Measurements from ENCODE around the gene KRTAP4-1. TPM values are rescaled to one million over a fixed set of nuclear protein-coding genes. Genes with fewer than 3 reads are reported as not detected.
"Not testable (repeated sequence)": the region's sequence is repeated elsewhere in the genome, so short reads cannot be mapped to it uniquely, and the experiment has no call there.

The KRTAP4-1 gene
- total RNA-seq, 1 experiment from 2014 or later: not detected

DNA sequence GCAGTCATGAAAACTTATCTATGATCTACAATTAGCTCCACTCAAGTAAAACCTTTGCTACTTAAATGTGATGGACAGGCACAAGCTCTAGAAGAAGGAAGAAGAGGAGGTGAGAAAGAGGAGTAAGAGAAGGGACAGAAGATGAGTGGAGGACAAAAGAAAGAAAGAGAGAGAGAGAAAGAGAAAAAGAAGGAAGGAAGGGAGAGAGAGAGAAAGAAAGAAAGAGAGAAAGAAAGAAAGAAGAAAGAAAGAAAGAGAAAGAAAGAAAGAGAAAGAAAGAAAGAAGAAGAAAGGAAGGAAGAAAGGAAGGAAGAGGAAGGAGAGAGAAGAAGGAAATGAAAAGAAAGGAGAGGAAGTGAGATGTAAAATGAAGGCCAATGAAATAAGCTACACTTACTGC lies 45.4 kb upstream of the KRTAP4-1 start:
- no peak for TF ChIP-seq EZH2 (IDR thresholded peaks at IDR 0.05; ENCODE audit: low read depth)
- TF ChIP-seq, protein P1, sequence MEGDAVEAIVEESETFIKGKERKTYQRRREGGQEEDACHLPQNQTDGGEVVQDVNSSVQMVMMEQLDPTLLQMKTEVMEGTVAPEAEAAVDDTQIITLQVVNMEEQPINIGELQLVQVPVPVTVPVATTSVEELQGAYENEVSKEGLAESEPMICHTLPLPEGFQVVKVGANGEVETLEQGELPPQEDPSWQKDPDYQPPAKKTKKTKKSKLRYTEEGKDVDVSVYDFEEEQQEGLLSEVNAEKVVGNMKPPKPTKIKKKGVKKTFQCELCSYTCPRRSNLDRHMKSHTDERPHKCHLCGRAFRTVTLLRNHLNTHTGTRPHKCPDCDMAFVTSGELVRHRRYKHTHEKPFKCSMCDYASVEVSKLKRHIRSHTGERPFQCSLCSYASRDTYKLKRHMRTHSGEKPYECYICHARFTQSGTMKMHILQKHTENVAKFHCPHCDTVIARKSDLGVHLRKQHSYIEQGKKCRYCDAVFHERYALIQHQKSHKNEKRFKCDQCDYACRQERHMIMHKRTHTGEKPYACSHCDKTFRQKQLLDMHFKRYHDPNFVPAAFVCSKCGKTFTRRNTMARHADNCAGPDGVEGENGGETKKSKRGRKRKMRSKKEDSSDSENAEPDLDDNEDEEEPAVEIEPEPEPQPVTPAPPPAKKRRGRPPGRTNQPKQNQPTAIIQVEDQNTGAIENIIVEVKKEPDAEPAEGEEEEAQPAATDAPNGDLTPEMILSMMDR (conservative IDR thresholded peaks at IDR 0.05): no peak

DNA sequence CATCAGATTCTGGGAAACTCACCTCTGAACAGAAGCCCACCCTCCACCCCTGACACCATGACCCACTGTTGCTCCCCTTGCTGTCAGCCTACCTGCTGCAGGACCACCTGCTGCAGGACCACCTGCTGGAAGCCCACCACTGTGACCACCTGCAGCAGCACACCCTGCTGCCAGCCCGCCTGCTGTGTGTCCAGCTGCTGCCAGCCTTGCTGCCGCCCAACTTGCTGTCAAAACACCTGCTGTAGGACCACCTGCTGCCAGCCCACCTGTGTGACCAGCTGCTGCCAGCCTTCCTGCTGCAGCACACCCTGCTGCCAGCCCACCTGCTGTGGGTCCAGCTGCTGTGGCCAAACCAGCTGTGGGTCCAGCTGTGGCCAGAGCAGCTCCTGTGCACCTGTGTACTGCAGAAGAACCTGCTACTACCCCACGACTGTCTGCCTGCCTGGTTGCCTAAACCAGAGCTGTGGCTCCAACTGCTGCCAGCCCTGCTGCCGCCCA lies 41.9 kb upstream of the KRTAP4-1 start, which contains the start of gene KRTAP9-2:
KRTAP9-2 (plus strand) TSS at position 51 of the 498 bp plus-strand sequence; CDS start at position 58, 7 bp downstream.
- H3K79me2 ChIP-seq (ENCODE audit: low read depth); H3K9me2 ChIP-seq (ENCODE audit: insufficient read depth); POLR2A ChIA-PET (ENCODE audit: unreplicated experiment); DNase-seq; H3K27me3 ChIP-seq (ENCODE audit: insufficient read depth, low read depth); H3K4me1 ChIP-seq (replicated peaks; ENCODE audit: insufficient read depth); intact Hi-C loops (cut with micrococcal nuclease; ENCODE audit: unreplicated experiment); H2AFZ ChIP-seq; H3K36me3 ChIP-seq (ENCODE audit: low read depth); H3K4me2 ChIP-seq; H3K27ac ChIP-seq; H3K9me3 ChIP-seq (ENCODE audit: insufficient read depth, low read depth); CTCF ChIA-PET; H3F3A ChIP-seq (ENCODE audit: insufficient read depth, low read depth); BruUV-seq (replicated peaks); H4K20me1 ChIP-seq (ENCODE audit: insufficient read depth); H3K4me3 ChIP-seq: not testable (repeated sequence)

More for the DNA sequence above, 45.4 kb upstream of the KRTAP4-1 start:
- no peak overlapping the region for H2AFZ ChIP-seq
- H3K27me3 ChIP-seq (ENCODE audit: insufficient read depth, low read depth): no peaks in the 10 kb centered on the region
- H3K4me2 ChIP-seq: no peak overlapping the region
- no peaks in the 10 kb centered on the region for H3K36me3 ChIP-seq (ENCODE audit: low read depth)
- ChIA-PET CTCF (no interaction called here), POLR2A (ENCODE audit: unreplicated experiment) (no interaction called here)
- no peak overlapping the region for H3K27ac ChIP-seq
- DNase-seq: no peak
- H3K4me3 ChIP-seq: no peak overlapping the region
- H3K9me3 ChIP-seq (ENCODE audit: insufficient read depth, low read depth): no peaks in the 10 kb centered on the region
- H3K4me1 ChIP-seq (replicated peaks; ENCODE audit: insufficient read depth): no peaks in the 10 kb centered on the region
- no peaks in the 10 kb centered on the region for H3F3A ChIP-seq (ENCODE audit: insufficient read depth, low read depth)
- no TSS peak for BruUV-seq (replicated peaks)
- intact Hi-C loops (cut with micrococcal nuclease; ENCODE audit: unreplicated experiment): no loop called here
- H3K9me2 ChIP-seq (ENCODE audit: insufficient read depth): no peaks in the 10 kb centered on the region; the same call in 1 of the 2 replicates
- H3K79me2 ChIP-seq (ENCODE audit: low read depth): no peaks in the 10 kb centered on the region
- H4K20me1 ChIP-seq (ENCODE audit: insufficient read depth): no peaks in the 10 kb centered on the region

DNA sequence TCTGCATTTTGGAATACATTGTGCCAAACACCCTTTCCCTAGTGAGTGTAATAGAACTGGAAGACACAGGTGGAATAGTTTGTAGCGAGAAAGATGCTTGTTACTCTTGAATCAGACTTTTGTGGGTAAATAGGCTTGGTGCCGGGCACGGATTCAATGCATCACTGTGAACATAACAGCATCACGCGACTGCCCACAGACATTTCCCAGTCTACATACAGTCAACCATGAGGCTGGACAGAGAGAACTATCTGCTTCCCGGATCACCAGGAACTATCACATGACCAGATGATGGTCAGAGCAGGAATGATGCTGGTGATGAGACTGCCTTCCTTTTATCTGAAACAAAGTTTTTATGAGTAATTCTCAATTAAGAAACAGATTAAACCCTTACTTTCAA lies 41.3 kb upstream of the KRTAP4-1 start:
- no peaks in the 10 kb centered on the region for H3K79me2 ChIP-seq (ENCODE audit: low read depth)
- no peaks in the 10 kb centered on the region for H3K36me3 ChIP-seq (ENCODE audit: low read depth)
- H3K27ac ChIP-seq: no peak overlapping the region
- no peaks in the 10 kb centered on the region; the same call in 1 of the 2 replicates for H3K9me2 ChIP-seq (ENCODE audit: insufficient read depth)
- no peaks in the 10 kb centered on the region for H3K4me1 ChIP-seq (replicated peaks; ENCODE audit: insufficient read depth)
- POLR2A ChIA-PET (ENCODE audit: unreplicated experiment): no interaction called here
- H3K4me3 ChIP-seq: no peak overlapping the region
- no peak for DNase-seq
- no peak overlapping the region for H3K4me2 ChIP-seq
- no TSS peak for BruUV-seq (replicated peaks)
- H2AFZ ChIP-seq: no peak overlapping the region
- intact Hi-C loops (cut with micrococcal nuclease; ENCODE audit: unreplicated experiment): no loop called here
- H3K27me3 ChIP-seq (ENCODE audit: insufficient read depth, low read depth): no peaks in the 10 kb centered on the region
- H4K20me1 ChIP-seq (ENCODE audit: insufficient read depth): no peaks in the 10 kb centered on the region
- no peaks in the 10 kb centered on the region for H3F3A ChIP-seq (ENCODE audit: insufficient read depth, low read depth)
- H3K9me3 ChIP-seq (ENCODE audit: insufficient read depth, low read depth): no peaks in the 10 kb centered on the region
- CTCF ChIA-PET: no interaction called here
- no peak for TF ChIP-seq EZH2 (IDR thresholded peaks at IDR 0.05; ENCODE audit: low read depth)
- TF ChIP-seq, protein P1 (conservative IDR thresholded peaks at IDR 0.05): no peak

DNA sequence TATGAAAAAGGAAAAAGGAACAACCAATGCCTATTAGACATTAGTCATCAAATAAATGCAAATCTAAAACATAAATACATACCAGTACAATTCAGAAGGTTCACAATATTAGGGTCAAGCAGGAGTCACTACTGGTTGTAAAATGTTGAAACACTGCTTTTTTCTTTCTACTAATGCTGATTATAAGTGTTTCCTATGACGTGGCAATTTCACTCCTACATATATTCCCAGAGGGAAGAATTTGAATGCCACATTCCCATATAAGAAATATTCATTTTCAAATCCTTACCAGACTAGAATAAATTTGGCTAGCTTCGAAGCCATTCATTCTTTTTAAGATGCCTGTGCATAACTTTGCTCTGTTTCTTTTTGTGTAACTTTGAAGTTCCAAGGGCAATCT lies 39.1 kb upstream of the KRTAP4-1 start:
- Histone ChIP-seq H2AFZ (no peak overlapping the region), H3K36me3 (ENCODE audit: low read depth) (no peaks in the 10 kb centered on the region), H3K4me3 (no peak overlapping the region), H3F3A (ENCODE audit: insufficient read depth, low read depth) (no peaks in the 10 kb centered on the region), H3K27ac (no peak overlapping the region), H3K4me2 (no peak overlapping the region), H3K9me2 (ENCODE audit: insufficient read depth) (no peaks in the 10 kb centered on the region; the same call in 1 of the 2 replicates), H3K79me2 (ENCODE audit: low read depth) (no peaks in the 10 kb centered on the region), H3K27me3 (ENCODE audit: insufficient read depth, low read depth) (no peaks in the 10 kb centered on the region), H3K4me1 (replicated peaks; ENCODE audit: insufficient read depth) (no peaks in the 10 kb centered on the region), H3K9me3 (ENCODE audit: insufficient read depth, low read depth) (no peaks in the 10 kb centered on the region), H4K20me1 (ENCODE audit: insufficient read depth) (no peaks in the 10 kb centered on the region)
- intact Hi-C loops (cut with micrococcal nuclease; ENCODE audit: unreplicated experiment): no loop called here
- TF ChIP-seq, protein P1 (conservative IDR thresholded peaks at IDR 0.05): no peak
- TF ChIP-seq EZH2 (IDR thresholded peaks at IDR 0.05; ENCODE audit: low read depth): no peak
- ChIA-PET POLR2A (ENCODE audit: unreplicated experiment) (no interaction called here), CTCF (interaction anchor here (0.6 kb wide), 1 partner anchor 124 kb away, joined by 4 read pairs; no protein-coding TSS in a partner anchor)
- no peak for DNase-seq
- no TSS peak for BruUV-seq (replicated peaks)

All from PC-9 (cell line).